GM12873 (cell line): ENCODE results near the gene RCSD1.

ENCODE experiments used
- TF ChIP-seq, protein P1 (sequence below): IDR thresholded peaks from 2 replicates; pipeline ENCODE4 v1.5.1; 2012; ENCODE audit warnings: low read depth, mild to moderate bottlenecking, moderate library complexity, low read length, control low read depth; ENCODE audit not compliant: insufficient read depth; ENCODE audit errors: missing control alignments

RCSD1 gene

DNA sequence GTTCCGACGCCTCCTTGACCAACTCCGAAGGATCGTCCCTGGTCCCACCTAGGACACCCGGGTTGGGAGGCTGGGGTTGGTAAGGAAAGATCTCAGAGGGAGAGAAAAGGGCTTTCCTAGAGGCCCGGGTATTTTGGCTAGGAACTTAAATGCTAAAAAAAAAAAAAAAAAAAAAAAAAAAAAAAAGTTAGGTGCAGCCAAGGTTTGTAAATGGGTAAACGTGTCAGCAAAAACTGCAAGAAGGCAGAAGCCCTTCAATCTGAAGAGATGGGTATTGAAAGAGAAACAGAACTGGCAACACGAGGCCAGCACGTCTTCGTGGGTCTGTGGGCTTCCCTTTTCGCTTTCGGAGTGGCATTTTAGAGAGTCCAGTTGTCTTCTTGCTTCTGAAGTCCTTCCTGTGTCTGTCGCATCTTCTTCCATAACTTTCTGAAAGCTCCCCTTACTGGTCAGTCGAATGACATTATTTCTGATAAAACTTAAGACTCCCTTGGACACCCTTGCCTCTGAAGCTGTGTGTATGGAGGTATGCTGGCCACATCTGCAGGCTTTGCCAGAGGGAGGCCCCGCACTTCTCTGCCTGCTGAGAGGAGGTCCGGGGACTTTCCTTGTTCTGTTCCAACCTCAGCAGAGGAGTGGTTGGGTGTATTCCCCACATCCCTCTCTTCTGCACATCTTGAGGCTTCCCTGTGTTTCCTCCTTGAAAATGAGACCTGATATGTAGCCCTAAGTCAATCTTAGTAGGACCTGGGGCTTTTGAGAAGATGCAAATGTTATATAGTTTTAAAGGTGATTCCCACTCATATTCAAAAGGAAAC is 745 bp downstream of the RCSD1 start:
- TF ChIP-seq, protein P1, sequence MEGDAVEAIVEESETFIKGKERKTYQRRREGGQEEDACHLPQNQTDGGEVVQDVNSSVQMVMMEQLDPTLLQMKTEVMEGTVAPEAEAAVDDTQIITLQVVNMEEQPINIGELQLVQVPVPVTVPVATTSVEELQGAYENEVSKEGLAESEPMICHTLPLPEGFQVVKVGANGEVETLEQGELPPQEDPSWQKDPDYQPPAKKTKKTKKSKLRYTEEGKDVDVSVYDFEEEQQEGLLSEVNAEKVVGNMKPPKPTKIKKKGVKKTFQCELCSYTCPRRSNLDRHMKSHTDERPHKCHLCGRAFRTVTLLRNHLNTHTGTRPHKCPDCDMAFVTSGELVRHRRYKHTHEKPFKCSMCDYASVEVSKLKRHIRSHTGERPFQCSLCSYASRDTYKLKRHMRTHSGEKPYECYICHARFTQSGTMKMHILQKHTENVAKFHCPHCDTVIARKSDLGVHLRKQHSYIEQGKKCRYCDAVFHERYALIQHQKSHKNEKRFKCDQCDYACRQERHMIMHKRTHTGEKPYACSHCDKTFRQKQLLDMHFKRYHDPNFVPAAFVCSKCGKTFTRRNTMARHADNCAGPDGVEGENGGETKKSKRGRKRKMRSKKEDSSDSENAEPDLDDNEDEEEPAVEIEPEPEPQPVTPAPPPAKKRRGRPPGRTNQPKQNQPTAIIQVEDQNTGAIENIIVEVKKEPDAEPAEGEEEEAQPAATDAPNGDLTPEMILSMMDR, result no peak

DNA sequence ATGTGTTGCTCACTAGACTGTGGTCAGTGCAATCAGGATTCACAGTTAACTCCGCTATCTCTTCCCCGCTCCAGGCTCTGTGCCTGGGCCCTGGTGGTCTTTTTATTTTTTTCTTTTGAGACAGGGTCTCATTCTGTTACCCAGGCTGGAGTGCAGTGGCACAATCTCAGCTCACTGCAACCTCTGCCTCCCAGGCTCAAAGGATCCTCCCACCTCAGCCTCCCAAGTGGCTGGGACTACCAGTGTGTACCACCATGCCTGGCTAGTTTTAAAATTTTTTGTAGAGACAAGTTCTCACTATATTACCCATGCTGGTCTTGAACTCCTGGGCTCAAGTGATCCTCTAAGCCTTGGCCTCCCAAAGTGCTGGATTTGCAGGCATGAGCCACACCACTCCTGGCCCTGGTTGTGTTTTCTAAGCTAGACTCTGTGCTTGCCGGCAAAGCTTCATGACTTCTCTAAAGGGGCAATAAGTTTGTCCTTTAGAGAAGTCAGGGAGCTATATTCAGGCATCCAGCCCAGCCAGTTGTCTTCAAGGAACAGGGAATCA is 1.4 kb downstream of the RCSD1 start:
- TF ChIP-seq, protein P1, result no peak

DNA sequence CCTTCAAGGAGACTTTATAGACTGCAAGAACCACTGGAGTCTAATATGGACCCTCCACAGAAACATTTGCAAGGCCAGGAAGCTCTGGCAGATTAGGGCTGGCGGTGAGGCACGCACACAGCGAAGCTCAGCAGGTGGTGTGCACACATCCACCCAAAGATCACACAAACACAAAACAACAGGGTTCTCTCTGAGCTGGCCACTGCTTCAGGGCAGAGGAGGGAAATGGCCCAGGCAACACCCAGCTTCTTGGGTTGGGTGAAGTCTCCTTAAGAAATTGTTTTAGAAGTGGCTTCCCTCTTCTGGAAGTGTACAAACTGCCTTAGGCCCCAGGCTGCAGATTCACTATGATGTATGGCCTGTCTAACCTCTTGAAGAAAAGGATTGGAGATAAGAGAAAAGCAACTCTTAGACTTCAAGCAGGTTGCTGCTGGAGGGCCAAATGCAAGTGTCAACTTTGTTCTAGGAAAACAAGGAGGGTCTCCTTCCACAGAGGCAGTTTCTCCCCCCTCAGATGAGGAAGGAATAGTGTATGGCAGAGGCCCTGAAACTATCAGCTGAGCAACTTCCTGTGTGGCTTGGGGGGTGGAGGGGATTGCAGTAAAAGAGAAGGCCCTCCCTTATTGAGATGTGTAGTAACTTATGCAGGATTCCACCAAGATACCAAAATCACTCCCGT is 2.0 kb downstream of the RCSD1 start:
- TF ChIP-seq, protein P1, result no peak

DNA sequence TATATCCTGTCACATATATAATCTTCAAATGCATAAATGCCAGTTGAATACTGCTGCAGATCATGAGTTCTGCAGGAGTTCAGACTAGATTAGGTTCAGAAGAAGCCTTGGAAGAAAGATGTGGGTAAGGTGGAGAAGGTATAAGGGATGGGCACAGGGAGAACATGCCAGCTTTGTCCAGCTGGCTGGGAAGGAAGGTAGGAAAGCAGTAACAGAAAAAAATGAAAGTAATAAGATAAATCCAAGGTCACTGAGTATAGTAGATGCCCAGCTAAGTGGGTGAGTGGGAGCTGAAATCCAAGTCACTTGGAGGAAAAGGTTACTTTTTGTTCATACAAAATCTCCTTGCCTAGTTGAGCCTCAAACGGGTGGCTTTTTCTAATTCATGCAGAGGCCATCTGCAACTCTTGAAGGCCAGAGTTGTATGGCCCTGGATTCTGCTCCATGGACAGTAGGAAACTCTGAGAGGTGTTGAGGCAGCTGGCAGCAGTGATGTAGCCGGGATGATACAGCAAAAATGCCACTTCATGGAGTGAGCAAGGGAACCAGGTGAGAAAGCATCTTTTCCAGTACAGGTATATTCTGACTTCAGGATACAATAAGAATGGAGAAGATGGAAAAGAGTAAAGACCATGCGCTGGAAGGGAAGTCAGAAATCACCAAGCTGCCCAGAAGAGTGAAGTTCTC is 3.4 kb downstream of the RCSD1 start:
- TF ChIP-seq, protein P1, result no peak

DNA sequence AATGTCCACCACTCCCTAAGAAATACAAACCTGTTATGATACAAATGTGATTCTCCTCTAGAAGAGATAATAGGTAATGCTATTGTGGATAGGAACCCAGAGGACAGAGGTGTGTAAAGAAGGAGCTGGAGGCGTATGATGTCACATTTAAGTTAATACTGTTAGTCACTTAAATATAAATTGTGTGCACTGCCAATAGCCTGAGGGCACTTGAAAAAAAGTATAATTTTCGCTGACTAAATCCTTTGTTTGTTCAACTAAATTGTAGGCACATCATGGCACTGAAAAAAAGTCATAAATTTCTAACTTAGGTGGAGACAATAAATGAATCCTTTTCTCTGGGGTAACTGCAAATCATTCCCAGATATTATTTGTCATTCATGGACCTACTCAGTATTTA is 4.4 kb downstream of the RCSD1 start:
- TF ChIP-seq, protein P1, result no peak

DNA sequence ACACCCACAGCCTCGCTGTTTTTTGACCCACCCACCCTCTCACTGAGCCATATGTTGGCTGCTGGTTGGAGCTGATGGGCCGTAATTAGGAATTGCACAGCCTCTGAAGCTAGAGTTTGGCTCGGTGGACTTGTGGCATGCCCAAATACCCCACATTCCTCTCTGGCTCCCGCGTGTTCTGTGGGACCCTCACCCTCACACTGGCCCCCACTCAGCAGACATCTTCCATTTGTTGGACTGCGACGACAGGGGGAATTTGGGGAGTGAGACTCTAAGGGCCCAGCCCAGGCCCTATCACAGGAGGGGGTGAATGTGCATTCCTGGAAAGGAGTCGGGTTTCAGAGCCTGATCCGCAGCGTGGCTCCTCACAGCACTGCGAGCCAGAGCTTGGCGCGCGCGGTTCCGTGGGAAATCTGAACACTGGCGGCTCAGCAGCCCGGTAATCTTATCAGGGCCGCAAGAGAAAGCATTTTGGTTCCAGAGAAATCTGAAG is 5.2 kb downstream of the RCSD1 start:
- TF ChIP-seq, protein P1, result no peak
